Middle frontal gyrus (tissue), 1 donor: ENCODE data around the gene BIN1.
A peak's percentile ranks its signal among the peaks of the same experiment; 100 is the strongest.
"Not testable (repeated sequence)": the region's sequence is repeated elsewhere in the genome, so short reads cannot be mapped to it uniquely, and the experiment has no call there.

Source experiments
- DNase-seq: peaks from one replicate; pipeline ENCODE4 v3.0.0-alpha.2; 2015; ENCODE audit warnings: low spot score; ENCODE audit errors: extremely low spot score

Gene BIN1

DNA sequence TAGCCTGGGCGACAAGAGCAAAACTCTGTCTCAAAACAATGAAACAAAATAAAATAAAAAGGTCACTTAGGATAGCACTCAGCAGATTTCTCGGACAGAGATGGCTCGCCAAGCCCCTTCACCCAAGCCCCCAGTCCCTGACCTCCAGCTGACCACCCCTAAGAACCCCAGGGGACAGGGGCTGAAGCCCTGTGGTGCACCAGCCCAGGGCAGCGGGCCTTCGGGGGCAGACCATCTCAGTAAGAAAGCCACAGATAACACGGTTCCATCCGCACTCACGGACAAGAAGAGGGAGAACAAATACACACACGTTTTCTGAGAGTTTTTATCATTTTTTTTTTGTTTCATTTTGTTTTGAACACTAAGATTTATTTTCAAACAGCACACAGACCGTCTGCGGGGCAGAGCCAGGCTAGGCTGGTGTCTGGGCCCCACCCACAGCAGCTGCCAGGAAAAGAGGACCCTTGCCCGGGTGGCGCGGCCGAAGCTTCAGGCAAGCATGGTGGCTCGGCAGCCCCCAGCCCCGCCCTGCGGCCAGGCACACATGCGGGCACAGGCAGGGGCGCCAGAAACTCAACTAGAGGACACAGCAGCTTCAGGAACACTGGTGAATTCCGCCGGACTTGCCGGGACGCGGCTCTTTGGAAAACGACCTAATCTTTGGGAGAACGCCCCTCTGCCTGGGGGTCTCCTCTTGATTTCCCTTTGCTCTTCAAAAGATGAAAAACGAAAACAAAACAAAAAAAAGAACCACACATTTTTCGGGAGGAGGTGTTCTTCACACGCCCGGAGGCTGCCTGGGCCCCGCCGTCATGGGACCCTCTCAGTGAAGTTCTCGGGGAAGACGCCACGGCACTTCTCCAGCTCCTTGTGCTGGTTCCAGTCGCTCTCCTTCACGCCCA lies 59.0 kb downstream of the BIN1 start:
- no peak for DNase-seq

- DNase-seq: no peak
These were observed 59.9 kb downstream of the BIN1 start for GRCh38 chr2:127047054-127047453.

DNA sequence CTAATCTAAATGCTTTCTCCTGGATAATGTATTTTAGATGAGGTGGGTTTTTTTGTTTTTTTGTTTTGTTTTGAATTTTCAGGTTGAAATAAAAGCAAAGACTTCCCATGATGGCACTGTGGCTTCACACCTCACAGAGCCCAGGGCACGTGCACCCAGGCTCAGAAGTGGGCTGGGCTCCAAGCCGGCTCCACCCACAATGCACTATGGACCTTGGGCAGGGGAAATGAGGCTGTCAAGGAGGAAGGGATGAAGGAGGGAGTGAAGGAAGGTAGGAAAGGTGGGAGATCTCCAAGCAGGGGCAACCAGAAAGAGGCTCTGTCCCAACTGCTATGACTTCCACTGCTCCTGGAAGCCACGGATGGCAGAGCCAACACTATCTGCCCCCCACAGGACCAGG lies 60.4 kb downstream of the BIN1 start:
- DNase-seq: no peak

GRCh38 chr2:127045792-127046501 lies 61.0 kb downstream of the BIN1 start:
- no peak for DNase-seq

GRCh38 chr2:127044977-127045661 lies 61.8 kb downstream of the BIN1 start:
- DNase-seq: no peak

GRCh38 chr2:127044165-127044718 lies 62.7 kb downstream of the BIN1 start:
- no peak for DNase-seq

GRCh38 chr2:127043367-127044164 lies 63.4 kb downstream of the BIN1 start:
- no peak for DNase-seq

GRCh38 chr2:127041259-127041970 lies 65.5 kb downstream of the BIN1 start:
- DNase-seq: no peak

- DNase-seq: no peak
These were observed 66.8 kb downstream of the BIN1 start for GRCh38 chr2:127040169-127040568.

GRCh38 chr2:127039387-127040031 lies 67.4 kb downstream of the BIN1 start:
- no peak for DNase-seq

DNA sequence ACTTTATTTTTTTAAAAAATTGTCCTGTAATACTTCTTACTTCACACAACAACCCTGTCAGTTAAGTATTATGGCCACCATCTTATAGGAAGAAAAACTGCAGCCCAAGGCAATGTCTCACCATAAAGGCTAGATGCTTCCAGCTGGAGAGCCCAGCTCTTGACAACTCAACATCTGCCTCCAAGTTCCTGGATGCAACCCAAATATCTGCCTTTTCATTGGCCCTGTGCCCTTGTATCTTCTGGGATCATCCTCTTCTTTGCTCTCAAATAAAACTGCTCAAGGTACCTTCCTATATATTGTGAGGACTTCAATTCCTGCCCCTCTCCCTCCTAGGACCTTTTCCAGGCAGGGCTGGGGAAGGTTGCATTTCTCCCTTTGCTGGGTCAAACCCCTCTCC lies 69.5 kb downstream of the BIN1 start:
- DNase-seq: no peak

- no peak for DNase-seq
These were observed 71.9 kb downstream of the BIN1 start for GRCh38 chr2:127034883-127035611.

GRCh38 chr2:127034051-127034450 lies 72.9 kb downstream of the BIN1 start:
- DNase-seq: no peak

GRCh38 chr2:127032621-127033020 lies 74.3 kb downstream of the BIN1 start:
- no peak for DNase-seq

DNA sequence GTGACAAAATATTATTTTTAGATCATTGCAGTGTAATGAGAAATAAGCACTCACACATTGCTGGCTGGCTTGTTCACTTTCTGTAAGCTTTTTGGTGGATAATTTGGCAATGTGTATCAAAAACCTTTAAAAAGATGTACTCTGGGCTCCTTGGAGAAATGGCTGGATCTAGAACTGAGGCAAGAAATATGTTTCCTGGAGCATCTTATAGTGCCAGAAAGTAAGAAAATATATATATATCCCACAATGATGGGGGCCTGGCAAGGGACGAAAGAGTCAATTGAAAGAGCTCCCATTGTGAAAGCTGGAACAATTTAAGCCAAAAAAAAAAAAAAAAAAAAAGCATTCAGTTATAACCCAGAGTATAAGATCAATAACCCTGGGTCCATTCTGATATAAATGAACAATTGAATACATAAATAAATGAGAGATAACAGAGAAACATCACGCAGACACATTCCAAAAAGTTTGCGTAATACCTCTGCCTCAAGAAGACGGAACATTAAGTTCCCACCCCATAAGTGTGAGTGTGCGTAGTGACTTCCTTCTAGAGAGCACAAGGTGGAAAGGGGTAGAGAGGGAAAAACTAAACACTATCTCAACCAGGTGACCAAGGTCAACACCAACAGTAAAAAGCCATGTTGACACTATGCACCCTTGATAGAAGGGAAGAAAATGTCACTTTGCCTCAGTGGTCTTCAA lies 77.5 kb downstream of the BIN1 start:
- DNase-seq: no peak

DNA sequence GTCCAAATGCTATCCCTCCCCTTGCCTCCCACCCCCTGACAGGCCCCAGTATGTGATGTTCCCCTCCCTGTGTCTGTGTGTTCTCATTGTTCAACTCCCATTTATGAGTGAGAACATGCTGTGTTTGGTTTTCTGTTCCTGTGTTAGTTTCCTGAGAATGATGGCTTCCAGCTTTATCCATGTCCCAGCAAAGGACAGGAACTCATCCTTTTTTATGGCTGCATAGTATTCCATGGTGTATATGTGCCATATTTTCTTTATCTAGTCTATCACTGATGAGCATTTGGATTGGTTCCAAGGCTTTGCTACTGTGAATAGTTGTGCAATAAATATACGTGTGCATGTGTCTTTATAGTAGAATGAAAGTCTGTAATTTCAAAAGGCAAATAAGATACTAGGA lies 78.2 kb downstream of the BIN1 start:
- DNase-seq: not testable (repeated sequence)

DNA sequence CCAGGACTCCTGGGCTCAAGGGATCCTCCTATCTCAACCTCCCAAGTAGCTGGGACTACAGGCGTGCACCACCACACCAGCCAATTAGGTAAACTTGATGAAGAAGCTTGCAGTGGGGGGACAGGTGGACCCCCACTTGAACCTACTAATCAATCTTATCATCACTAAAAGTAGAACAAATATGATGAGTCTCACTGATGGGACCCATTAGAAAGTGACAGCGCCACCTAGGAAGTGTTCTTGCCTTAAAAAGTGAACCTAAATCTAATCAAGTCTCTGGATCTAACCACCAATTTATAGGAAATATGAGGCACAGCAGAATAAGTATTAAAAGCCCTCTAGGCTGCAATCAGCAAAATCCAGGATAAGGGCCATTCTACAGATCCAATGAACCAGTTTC lies 79.2 kb downstream of the BIN1 start:
- no peak for DNase-seq

GRCh38 chr2:127025359-127026166 lies 81.4 kb downstream of the BIN1 start:
- peak; percentile 83 for DNase-seq
